ENCODE data around the gene GPATCH2L.

The GPATCH2L gene

DNA sequence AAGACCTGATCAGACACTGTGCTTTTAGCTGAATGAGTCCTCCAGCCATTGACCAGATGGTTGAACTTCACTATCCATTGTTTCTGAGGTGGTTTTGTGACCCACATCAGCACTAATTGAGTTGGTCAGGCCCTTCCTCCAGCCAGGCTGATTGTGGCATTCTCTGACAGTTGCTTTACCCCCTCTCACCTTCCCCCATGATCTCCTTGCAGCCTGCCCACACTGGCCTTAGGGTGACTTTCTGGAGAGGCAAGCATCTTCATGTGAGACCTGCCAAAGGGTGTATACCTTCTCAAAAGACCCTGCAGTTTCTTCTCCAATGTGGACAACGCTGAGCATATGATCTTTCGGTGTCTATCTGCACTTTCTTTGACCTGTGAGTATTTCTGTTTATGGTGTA lies 83.9 kb downstream of the GPATCH2L start:
- no peak overlapping the region for H3K27ac ChIP-seq (ENCODE audit: low read length)
- TF ChIP-seq EZH2 (optimal IDR thresholded peaks at IDR 0.05; ENCODE audit: low read depth, low read length) (no peak), EZH2phosphoT487 (IDR thresholded peaks at IDR 0.05; ENCODE audit: low read length) (no peak)
- TF ChIP-seq, protein P1, sequence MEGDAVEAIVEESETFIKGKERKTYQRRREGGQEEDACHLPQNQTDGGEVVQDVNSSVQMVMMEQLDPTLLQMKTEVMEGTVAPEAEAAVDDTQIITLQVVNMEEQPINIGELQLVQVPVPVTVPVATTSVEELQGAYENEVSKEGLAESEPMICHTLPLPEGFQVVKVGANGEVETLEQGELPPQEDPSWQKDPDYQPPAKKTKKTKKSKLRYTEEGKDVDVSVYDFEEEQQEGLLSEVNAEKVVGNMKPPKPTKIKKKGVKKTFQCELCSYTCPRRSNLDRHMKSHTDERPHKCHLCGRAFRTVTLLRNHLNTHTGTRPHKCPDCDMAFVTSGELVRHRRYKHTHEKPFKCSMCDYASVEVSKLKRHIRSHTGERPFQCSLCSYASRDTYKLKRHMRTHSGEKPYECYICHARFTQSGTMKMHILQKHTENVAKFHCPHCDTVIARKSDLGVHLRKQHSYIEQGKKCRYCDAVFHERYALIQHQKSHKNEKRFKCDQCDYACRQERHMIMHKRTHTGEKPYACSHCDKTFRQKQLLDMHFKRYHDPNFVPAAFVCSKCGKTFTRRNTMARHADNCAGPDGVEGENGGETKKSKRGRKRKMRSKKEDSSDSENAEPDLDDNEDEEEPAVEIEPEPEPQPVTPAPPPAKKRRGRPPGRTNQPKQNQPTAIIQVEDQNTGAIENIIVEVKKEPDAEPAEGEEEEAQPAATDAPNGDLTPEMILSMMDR (IDR thresholded peaks at IDR 0.05; ENCODE audit: low read length): no peak

DNA sequence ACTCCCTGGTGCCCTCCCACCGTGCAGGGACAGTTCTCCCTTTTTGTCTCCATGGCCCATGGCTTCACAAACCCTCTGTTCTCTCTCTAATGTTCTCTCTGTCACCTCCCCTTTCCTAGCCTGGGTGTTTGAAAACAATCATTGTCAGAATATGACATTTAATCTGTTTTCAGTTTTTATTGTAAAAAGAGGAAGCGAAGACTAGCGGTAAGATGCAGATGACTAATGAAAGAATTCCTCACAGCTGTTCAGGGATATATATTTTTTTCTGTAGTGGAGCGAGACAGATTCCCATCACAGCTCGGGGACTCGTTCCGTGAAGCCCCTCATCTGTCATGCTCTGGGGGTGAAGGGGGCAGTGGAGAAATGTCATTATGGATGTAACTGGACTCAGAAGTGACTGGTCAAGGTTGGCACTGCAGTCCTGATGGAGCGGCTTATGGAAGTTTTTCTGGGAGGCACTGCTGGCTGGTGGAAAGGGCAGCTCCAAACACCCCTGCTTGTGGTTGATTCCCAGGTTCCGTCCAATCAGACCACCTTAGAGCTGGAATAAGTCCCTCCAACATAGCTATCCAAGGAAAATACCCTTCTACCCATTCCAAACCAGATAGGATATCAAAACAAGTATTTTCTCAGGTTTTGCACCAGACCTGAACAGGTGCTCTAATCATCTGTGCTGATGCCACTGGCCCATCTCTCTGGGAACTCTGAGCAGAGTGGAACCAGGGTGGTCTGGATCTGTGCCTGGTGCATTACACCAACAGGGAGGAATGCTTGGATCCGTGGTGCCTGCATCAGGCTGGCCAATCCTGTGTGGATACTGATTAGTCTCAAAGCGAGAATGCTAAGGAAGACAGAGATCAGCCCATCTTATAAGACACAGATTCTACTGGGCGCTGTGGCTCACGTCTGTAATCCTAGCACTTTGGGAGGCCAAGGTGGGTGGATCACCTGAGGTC lies 84.7 kb downstream of the GPATCH2L start:
- Histone ChIP-seq H4K20me1 (ENCODE audit: insufficient read depth, low read length) (no peaks in the 10 kb centered on the region), H3K9me2 (replicated peaks; ENCODE audit: insufficient read depth, low read length) (no peaks in the 10 kb centered on the region), H3K9me3 (replicated peaks; ENCODE audit: insufficient read depth, low read length) (no peaks in the 10 kb centered on the region), H3K4me3 (ENCODE audit: low read length) (no peak overlapping the region), H3K9ac (ENCODE audit: low read length) (no peak overlapping the region), H3F3A (ENCODE audit: insufficient read depth, low read length) (no peaks in the 10 kb centered on the region), H2AFZ (ENCODE audit: low read length) (no peak overlapping the region), H3K27ac (ENCODE audit: low read length) (no peak overlapping the region), H3K36me3 (replicated peaks; ENCODE audit: insufficient read depth, low read length) (no peaks in the 10 kb centered on the region), H3K4me2 (ENCODE audit: low read depth, low read length) (no peak overlapping the region), H3K79me2 (ENCODE audit: low read length) (no peaks in the 10 kb centered on the region), H3K4me1 (ENCODE audit: low read length) (no peaks in the 10 kb centered on the region), H3K27me3 (replicated peaks; ENCODE audit: insufficient read depth, low read length) (no peaks in the 10 kb centered on the region)
- TF ChIP-seq, protein P1 (IDR thresholded peaks at IDR 0.05; ENCODE audit: low read length): no peak
- TF ChIP-seq EZH2 (optimal IDR thresholded peaks at IDR 0.05; ENCODE audit: low read depth, low read length): no peak
- no peak for TF ChIP-seq EZH2phosphoT487 (IDR thresholded peaks at IDR 0.05; ENCODE audit: low read length)
- DNase-seq: no peak

More for the DNA sequence above, 83.9 kb downstream of the GPATCH2L start:
- Histone ChIP-seq H3K4me1 (ENCODE audit: low read length) (no peaks in the 10 kb centered on the region), H3K79me2 (ENCODE audit: low read length) (no peaks in the 10 kb centered on the region), H4K20me1 (ENCODE audit: insufficient read depth, low read length) (no peaks in the 10 kb centered on the region), H3K9me3 (replicated peaks; ENCODE audit: insufficient read depth, low read length) (no peaks in the 10 kb centered on the region), H3K9ac (ENCODE audit: low read length) (no peak overlapping the region), H2AFZ (ENCODE audit: low read length) (no peak overlapping the region), H3K4me3 (ENCODE audit: low read length) (no peak overlapping the region), H3K27me3 (replicated peaks; ENCODE audit: insufficient read depth, low read length) (no peaks in the 10 kb centered on the region), H3K4me2 (ENCODE audit: low read depth, low read length) (no peak overlapping the region), H3K36me3 (replicated peaks; ENCODE audit: insufficient read depth, low read length) (no peaks in the 10 kb centered on the region), H3K9me2 (replicated peaks; ENCODE audit: insufficient read depth, low read length) (no peaks in the 10 kb centered on the region), H3F3A (ENCODE audit: insufficient read depth, low read length) (no peaks in the 10 kb centered on the region)
- no peak for DNase-seq

GRCh38 chr14:76237349-76237990 lies 85.7 kb downstream of the GPATCH2L start:
- H2AFZ ChIP-seq (ENCODE audit: low read length): no peak overlapping the region
- no peak overlapping the region for H3K4me3 ChIP-seq (ENCODE audit: low read length)
- H3K27me3 ChIP-seq (replicated peaks; ENCODE audit: insufficient read depth, low read length): no peaks in the 10 kb centered on the region
- H3K36me3 ChIP-seq (replicated peaks; ENCODE audit: insufficient read depth, low read length): no peaks in the 10 kb centered on the region
- no peaks in the 10 kb centered on the region for H3K9me2 ChIP-seq (replicated peaks; ENCODE audit: insufficient read depth, low read length)
- H3K79me2 ChIP-seq (ENCODE audit: low read length): no peaks in the 10 kb centered on the region
- DNase-seq: no peak
- H3F3A ChIP-seq (ENCODE audit: insufficient read depth, low read length): no peaks in the 10 kb centered on the region
- H3K9ac ChIP-seq (ENCODE audit: low read length): no peak overlapping the region
- no peak overlapping the region for H3K27ac ChIP-seq (ENCODE audit: low read length)
- no peaks in the 10 kb centered on the region for H3K4me1 ChIP-seq (ENCODE audit: low read length)
- no peaks in the 10 kb centered on the region for H3K9me3 ChIP-seq (replicated peaks; ENCODE audit: insufficient read depth, low read length)
- TF ChIP-seq EZH2phosphoT487 (IDR thresholded peaks at IDR 0.05; ENCODE audit: low read length) (no peak), EZH2 (optimal IDR thresholded peaks at IDR 0.05; ENCODE audit: low read depth, low read length) (no peak)
- TF ChIP-seq, protein P1 (IDR thresholded peaks at IDR 0.05; ENCODE audit: low read length): no peak
- no peak overlapping the region for H3K4me2 ChIP-seq (ENCODE audit: low read depth, low read length)
- no peaks in the 10 kb centered on the region for H4K20me1 ChIP-seq (ENCODE audit: insufficient read depth, low read length)
